ENCODE data around the gene CXCL6.

DNA sequence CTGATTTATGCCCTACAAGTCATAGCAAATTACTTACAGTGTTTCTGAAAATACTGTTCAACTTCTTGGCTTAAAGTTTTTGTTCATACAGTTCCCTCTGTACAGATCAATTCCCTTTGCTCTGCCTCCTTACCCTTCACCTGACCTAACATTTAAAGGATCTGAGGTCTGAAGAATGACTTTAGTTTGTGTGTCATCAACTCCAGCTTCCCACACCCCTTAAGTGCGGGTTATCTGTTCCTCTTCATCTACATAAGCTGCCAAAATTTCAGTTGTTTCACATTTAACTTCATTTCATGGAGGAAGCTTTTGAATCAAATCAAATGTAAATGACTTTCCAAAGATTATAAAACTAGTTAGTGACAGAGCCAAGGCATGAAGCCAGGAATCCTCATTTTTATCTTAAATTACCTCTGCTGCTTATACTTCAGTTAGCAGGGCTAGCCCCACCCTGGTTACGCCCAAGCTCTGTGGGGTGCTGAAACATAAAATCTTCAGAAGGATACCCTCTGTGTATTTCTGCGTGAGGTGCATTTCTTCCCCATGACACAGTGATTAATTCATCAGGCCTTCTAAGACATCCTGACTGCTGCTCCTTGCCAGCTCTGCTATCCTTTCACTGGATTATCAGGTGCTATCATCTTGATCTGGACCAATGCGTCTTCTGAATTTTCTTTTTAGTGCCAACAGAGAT is 49.2 kb downstream of the CXCL6 start:
- no peak for TF ChIP-seq POLR2AphosphoS5 (IDR thresholded peaks at IDR 0.05)
- TF ChIP-seq, protein P1, sequence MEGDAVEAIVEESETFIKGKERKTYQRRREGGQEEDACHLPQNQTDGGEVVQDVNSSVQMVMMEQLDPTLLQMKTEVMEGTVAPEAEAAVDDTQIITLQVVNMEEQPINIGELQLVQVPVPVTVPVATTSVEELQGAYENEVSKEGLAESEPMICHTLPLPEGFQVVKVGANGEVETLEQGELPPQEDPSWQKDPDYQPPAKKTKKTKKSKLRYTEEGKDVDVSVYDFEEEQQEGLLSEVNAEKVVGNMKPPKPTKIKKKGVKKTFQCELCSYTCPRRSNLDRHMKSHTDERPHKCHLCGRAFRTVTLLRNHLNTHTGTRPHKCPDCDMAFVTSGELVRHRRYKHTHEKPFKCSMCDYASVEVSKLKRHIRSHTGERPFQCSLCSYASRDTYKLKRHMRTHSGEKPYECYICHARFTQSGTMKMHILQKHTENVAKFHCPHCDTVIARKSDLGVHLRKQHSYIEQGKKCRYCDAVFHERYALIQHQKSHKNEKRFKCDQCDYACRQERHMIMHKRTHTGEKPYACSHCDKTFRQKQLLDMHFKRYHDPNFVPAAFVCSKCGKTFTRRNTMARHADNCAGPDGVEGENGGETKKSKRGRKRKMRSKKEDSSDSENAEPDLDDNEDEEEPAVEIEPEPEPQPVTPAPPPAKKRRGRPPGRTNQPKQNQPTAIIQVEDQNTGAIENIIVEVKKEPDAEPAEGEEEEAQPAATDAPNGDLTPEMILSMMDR (IDR thresholded peaks at IDR 0.05): no peak
